AG04450 (cell line): Measurements from ENCODE around the gene CD2. TPM values are rescaled to one million over a fixed set of nuclear protein-coding genes. Genes with fewer than 3 reads are reported as not detected.

Source experiments
- CTCF ChIA-PET: fragments of 300-600, 350-600 bp; formaldehyde crosslinking; extraction: SDS; loops from one replicate; lab custom pipeline; 2022; ENCODE audit warnings: antibody characterized with exemption, inconsistent platforms; lab: Charles Lee
- POLR2A ChIA-PET: fragments of 350-600 bp; formaldehyde crosslinking; extraction: SDS; loops from one replicate; lab custom pipeline; 2021; ENCODE audit warnings: antibody characterized with exemption, inconsistent platforms; lab: Yijun Ruan, JAX
- DNase-seq: peaks from one replicate; pipeline ENCODE4 v3.0.0-alpha.2; 2011; ENCODE audit warnings: low read depth, low spot score
- H3K27ac ChIP-seq: one replicate; pipeline ENCODE4 v1.5.1; 2012; ENCODE audit warnings: low read depth, low read length, control low read depth
- H3K27me3 ChIP-seq: one replicate; pipeline ENCODE4 v1.6.0; 2012; ENCODE audit warnings: low read length; ENCODE audit not compliant: control insufficient read depth, insufficient read depth
- H3K4me3 ChIP-seq: 2 replicates; pipeline ENCODE4 v1.5.1; 2011; ENCODE audit warnings: mild to moderate bottlenecking, low read depth, low read length, control low read depth
- H3K9me3 ChIP-seq: 2 replicates; pipeline ENCODE4 v1.5.1; 2012; ENCODE audit warnings: low read length; ENCODE audit not compliant: control insufficient read depth, insufficient read depth
- CTCF ChIP-seq: IDR thresholded peaks from 2 replicates; pipeline ENCODE4 v1.5.1; 2011; ENCODE audit warnings: low read depth, low read length, control low read depth, inconsistent platforms
- polyA plus RNA-seq: library from polyadenylated mRNA; depleted of rRNA; stranded (reverse); fragments of >200 nt; gene quantifications from 2 replicates; pipeline ENCODE4 v1.2.3, GENCODE V29; 2011

The CD2 gene
- polyA plus RNA-seq, 1 experiment, result not detected

GRCh38 chr1:116716391-116716790 is 37.8 kb upstream of the CD2 start:
- DNase-seq, result no peak
- Histone ChIP-seq H3K27me3 (no peaks in the 10 kb centered on the region), H3K4me3 (no peak overlapping the region), H3K9me3 (no peaks in the 10 kb centered on the region), H3K27ac (no peak overlapping the region)
- ChIA-PET POLR2A (no interaction called here), CTCF (interaction anchor here (1.4 kb wide), 1 partner anchor 9 kb away, joined by 4 read pairs; no protein-coding TSS in a partner anchor)
- TF ChIP-seq CTCF, result no peak

GRCh38 chr1:116717318-116717717 is 36.9 kb upstream of the CD2 start:
- POLR2A ChIA-PET, result no interaction called here
- Histone ChIP-seq H3K9me3 (no peaks in the 10 kb centered on the region), H3K27me3 (no peaks in the 10 kb centered on the region), H3K4me3 (no peak overlapping the region), H3K27ac (no peak overlapping the region)
- CTCF ChIA-PET, result interaction anchor here (0.6 kb wide), 1 partner anchor 1229 kb away, joined by 7 read pairs; no protein-coding TSS in a partner anchor
- TF ChIP-seq CTCF, result no peak
- DNase-seq, result no peak

GRCh38 chr1:116720364-116721038 is 33.7 kb upstream of the CD2 start:
- Histone ChIP-seq H3K27ac (no peak overlapping the region), H3K9me3 (no peaks in the 10 kb centered on the region), H3K4me3 (no peak overlapping the region), H3K27me3 (no peaks in the 10 kb centered on the region)
- no peak for TF ChIP-seq CTCF
- POLR2A ChIA-PET, result no interaction called here
- CTCF ChIA-PET, result no interaction called here
- no peak for DNase-seq

GRCh38 chr1:116721039-116721405 is 33.2 kb upstream of the CD2 start:
- Histone ChIP-seq H3K9me3 (no peaks in the 10 kb centered on the region), H3K27ac (no peak overlapping the region), H3K27me3 (no peaks in the 10 kb centered on the region), H3K4me3 (no peak overlapping the region)
- CTCF ChIA-PET, result no interaction called here
- no peak for DNase-seq
- TF ChIP-seq CTCF, result no peak
- POLR2A ChIA-PET, result no interaction called here

- DNase-seq, result no peak
- ChIA-PET POLR2A (no interaction called here), CTCF (no interaction called here)
- Histone ChIP-seq H3K9me3 (no peaks in the 10 kb centered on the region), H3K27ac (no peak overlapping the region), H3K4me3 (no peak overlapping the region), H3K27me3 (no peaks in the 10 kb centered on the region)
- TF ChIP-seq CTCF, result no peak
These were observed 32.7 kb upstream of the CD2 start for GRCh38 chr1:116721451-116722007.
